ENCODE measurements around the gene EPB41L5. TPM values are rescaled to one million over a fixed set of nuclear protein-coding genes. Genes with fewer than 3 reads are reported as not detected.

The EPB41L5 gene
- total RNA-seq, 3 donors from 2014 or later, result 24.8 to 57.8 (median 42.3) TPM

- no peak for TF ChIP-seq CTCF (IDR thresholded peaks at IDR 0.05)
- no peak for TF ChIP-seq POLR2AphosphoS5 (IDR thresholded peaks at IDR 0.05)
- TF ChIP-seq POLR2A (IDR thresholded peaks at IDR 0.05), result no peak
- DNase-seq (ENCODE audit: low spot score in 2 of 2), result no peak
- Histone ChIP-seq H3K27me3 (no peaks in the 10 kb centered on the region), H3K36me3 (peaks cover 5% of the 10 kb centered on the region), H3K4me3 (no peak overlapping the region), H3K4me1 (peaks cover 0 to 8% of the 10 kb centered on the region in 2 donors), H3K9me3 (no peaks in the 10 kb centered on the region), H3K27ac (peak overlapping the region; percentile 4 to 26)
- intact Hi-C loops (cut with DNase I; ENCODE audit: low total_unique reads), result no loop called here
Measured at GRCh38 chr2:120108749-120109148, 95.9 kb downstream of the EPB41L5 start.

DNA sequence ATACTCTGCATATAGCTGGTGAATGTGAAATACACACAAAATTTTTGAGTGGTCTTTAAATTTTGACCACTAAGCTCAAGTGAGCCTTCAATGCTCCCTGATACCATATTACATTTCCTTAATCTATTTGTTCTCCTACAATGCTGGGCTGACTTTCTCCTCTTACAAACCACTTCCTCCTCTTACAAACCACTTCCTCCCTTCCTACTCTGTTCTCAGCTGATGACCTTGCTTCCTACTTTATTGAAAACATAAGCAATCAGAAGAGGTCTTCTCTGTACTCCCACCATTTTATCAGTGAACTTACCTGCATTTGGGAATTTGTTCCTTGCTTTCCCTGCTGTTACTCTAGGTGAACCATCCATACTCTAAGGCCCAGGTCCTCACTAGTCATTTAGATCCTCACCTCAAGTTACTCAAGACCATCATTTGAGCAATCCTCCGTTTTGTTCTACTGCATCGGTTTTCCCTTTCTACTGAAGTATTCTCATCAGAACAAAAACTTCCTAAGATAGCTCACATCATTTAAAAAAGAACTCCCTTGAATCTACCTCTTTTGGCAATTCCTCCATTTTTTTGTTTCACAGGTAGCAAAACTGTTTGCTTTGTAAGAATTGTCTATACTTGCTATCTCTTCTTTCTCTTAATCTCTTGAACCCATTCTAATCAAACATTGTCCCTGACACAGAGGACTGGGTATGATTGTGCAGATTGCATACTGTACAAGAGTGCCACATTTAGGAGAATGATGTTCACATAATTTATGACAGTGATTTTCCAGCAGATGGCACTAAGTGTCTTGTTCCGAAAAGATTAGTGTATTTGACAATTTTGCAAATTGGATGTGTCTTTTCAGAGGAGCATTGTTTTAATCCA lies 96.5 kb downstream of the EPB41L5 start:
- H3K4me3 ChIP-seq, result no peak overlapping the region
- no peaks in the 10 kb centered on the region for H3K27me3 ChIP-seq
- TF ChIP-seq POLR2A (IDR thresholded peaks at IDR 0.05) (no peak), CTCF (IDR thresholded peaks at IDR 0.05) (peak in 1 of 3 donors; percentile 26), POLR2AphosphoS5 (IDR thresholded peaks at IDR 0.05) (no peak)
- peak overlapping the region; percentile 3 to 4 for H3K27ac ChIP-seq
- peaks cover 0 to 8% of the 10 kb centered on the region in 2 donors for H3K4me1 ChIP-seq
- H3K9me3 ChIP-seq, result no peaks in the 10 kb centered on the region
- peaks cover 5% of the 10 kb centered on the region for H3K36me3 ChIP-seq
- DNase-seq (ENCODE audit: low spot score in 2 of 2), result no peak
- intact Hi-C loops (cut with DNase I; ENCODE audit: low total_unique reads), result no loop called here

GRCh38 chr2:120110062-120110362 lies 97.1 kb downstream of the EPB41L5 start:
- intact Hi-C loops (cut with DNase I; ENCODE audit: low total_unique reads), result no loop called here

DNA sequence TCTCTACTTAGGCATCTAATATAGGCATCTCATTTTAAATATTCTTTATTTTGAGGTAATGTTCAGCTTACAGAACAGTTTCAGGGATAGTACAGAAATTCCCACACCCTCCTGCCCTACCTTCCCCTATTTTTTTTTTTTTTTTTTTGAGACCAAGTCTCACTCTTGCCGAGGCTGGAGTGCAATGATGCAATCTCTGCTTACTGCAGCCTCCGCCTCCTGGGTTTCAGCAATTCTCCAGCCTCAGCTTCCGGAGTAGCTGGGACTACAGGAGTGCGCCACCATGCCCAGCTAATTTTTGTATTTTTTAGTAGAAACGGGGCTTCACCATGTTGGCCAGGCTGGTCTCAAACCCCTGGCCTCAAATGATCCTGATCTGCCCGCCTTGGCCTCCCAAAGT lies 97.6 kb downstream of the EPB41L5 start:
- Histone ChIP-seq H3K4me3 (no peak overlapping the region), H3K9me3 (no peaks in the 10 kb centered on the region), H3K4me1 (peaks cover 0 to 8% of the 10 kb centered on the region in 2 donors), H3K27me3 (no peaks in the 10 kb centered on the region), H3K27ac (no peak overlapping the region), H3K36me3 (no peaks in the 10 kb centered on the region)
- DNase-seq (ENCODE audit: low spot score in 2 of 2), result no peak
- intact Hi-C loops (cut with DNase I; ENCODE audit: low total_unique reads), result no loop called here
- TF ChIP-seq POLR2A (IDR thresholded peaks at IDR 0.05) (no peak), CTCF (IDR thresholded peaks at IDR 0.05) (no peak), POLR2AphosphoS5 (IDR thresholded peaks at IDR 0.05) (no peak)

More at GRCh38 chr2:120110062-120110362, 97.1 kb downstream of the EPB41L5 start:
- TF ChIP-seq CTCF (IDR thresholded peaks at IDR 0.05), result no peak
- no peak for TF ChIP-seq POLR2AphosphoS5 (IDR thresholded peaks at IDR 0.05)
- TF ChIP-seq POLR2A (IDR thresholded peaks at IDR 0.05), result no peak
- H3K27me3 ChIP-seq, result no peaks in the 10 kb centered on the region
- H3K36me3 ChIP-seq, result no peaks in the 10 kb centered on the region
- no peaks in the 10 kb centered on the region for H3K9me3 ChIP-seq
- peaks cover 0 to 8% of the 10 kb centered on the region in 2 donors for H3K4me1 ChIP-seq
- H3K27ac ChIP-seq, result no peak overlapping the region
- no peak for DNase-seq (ENCODE audit: low spot score in 2 of 2)
- H3K4me3 ChIP-seq, result no peak overlapping the region

- DNase-seq (ENCODE audit: low spot score in 2 of 2), result no peak
- intact Hi-C loops (cut with DNase I; ENCODE audit: low total_unique reads), result no loop called here
Measured at GRCh38 chr2:120111193-120111592, 98.3 kb downstream of the EPB41L5 start.

More at GRCh38 chr2:120111193-120111592, 98.3 kb downstream of the EPB41L5 start:
- no peaks in the 10 kb centered on the region for H3K36me3 ChIP-seq
- H3K9me3 ChIP-seq, result no peaks in the 10 kb centered on the region
- no peak overlapping the region for H3K27ac ChIP-seq
- no peak for TF ChIP-seq POLR2A (IDR thresholded peaks at IDR 0.05)
- TF ChIP-seq CTCF (IDR thresholded peaks at IDR 0.05), result no peak
- TF ChIP-seq POLR2AphosphoS5 (IDR thresholded peaks at IDR 0.05), result no peak
- no peaks in the 10 kb centered on the region for H3K27me3 ChIP-seq
- no peak overlapping the region for H3K4me3 ChIP-seq
- H3K4me1 ChIP-seq, result peaks cover 0 to 8% of the 10 kb centered on the region in 2 donors

Measured in breast epithelium (tissue), 4 donors.